NCI-H1436 (cell line): ENCODE measurements around the gene WDR35.
"Not testable (repeated sequence)": the region's sequence is repeated elsewhere in the genome, so short reads cannot be mapped to it uniquely, and the experiment has no call there.

ENCODE experiments used
- DNase-seq: peaks from one replicate; lab custom pipeline; 2025; lab: John Stamatoyannopoulos, UW

Gene WDR35

GRCh38 chr2:19942199-19942598 is 47.7 kb downstream of the WDR35 start:
- no peak for DNase-seq

DNA sequence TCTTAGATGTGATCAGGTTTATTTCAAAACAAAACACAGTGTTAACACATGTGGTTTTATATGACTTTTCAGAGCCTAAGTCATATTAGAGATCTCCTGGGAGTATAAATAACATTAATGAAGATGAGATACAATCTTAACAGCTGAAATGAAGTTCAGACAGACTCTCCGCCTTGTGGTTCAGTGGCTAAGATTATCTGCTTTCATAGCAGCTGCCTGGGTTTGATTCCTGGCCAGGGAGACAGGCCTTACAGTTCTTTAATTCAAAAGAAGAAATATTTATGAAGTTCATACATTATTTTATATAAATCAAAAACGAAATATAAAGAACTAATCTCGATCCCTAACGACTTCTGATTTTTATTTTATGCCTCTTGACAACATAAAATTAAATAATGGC is 52.9 kb downstream of the WDR35 start:
- DNase-seq = no peak

DNA sequence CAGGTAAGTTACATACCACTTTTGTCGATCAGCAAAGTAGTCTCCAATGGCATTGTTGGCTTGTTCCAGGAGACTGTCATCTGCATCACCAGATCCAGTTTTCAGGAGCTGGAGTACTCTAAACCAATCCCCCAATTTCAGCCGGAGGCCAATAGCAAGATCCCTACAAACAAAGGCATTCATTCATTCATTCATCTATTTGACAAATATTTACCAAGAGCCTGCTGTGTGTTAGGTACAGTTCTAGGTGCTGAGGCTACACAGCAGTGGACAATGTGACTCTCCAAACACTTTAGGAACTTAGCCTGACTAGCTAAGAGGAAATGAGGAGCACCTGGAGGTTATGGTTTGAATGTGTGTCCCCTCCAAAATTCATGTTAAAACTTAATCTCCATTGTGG is 53.7 kb downstream of the WDR35 start:
- no peak for DNase-seq

DNA sequence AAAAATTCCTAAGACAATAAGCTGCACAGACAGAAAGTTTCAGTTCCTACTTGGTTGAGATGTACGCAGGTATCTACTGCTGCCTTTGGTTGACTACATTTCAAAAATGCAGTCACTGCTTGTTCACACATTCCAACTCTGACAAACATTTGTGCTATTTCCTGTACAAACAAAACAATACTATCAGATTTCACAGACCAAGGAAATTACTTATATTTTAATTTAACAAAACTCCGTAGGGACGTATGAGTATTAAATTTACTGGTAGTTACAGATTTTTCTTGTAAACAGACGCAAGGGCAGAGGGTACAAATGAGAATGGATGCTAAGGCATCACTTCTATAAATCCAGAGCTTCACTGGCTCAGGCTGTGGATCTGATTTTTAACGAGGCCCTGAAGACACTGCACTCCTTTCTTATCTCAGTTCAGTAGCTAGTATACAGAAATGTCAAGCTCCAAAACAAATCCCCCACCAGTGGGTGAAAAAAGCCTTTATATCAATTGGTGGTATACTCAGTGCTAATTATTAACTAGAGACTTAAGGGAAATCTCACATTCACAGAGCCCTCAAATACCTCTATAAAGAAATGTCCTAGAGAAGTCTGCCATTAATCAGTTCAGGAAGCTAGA is 56.4 kb downstream of the WDR35 start:
- no peak for DNase-seq

DNA sequence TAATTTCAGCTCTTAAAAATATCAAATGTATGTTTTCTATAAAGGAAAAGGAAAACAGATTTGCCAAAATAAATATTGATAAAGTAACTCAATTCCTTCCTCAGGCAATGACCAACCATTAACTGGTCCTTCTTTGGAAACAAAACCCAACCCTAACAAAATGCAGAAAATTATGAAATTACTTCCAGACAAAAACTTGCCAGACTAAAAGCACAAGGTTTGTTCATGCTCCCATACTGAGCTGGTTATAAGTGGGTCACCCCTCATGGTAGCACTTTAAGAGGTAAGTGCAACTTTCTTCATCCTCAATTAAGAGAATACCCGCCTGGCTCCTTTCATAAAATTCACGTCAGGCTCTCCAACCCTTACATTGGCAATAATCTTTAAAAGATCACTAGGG is 57.0 kb downstream of the WDR35 start:
- DNase-seq = no peak

GRCh38 chr2:19929226-19929625 is 60.7 kb downstream of the WDR35 start:
- no peak for DNase-seq

DNA sequence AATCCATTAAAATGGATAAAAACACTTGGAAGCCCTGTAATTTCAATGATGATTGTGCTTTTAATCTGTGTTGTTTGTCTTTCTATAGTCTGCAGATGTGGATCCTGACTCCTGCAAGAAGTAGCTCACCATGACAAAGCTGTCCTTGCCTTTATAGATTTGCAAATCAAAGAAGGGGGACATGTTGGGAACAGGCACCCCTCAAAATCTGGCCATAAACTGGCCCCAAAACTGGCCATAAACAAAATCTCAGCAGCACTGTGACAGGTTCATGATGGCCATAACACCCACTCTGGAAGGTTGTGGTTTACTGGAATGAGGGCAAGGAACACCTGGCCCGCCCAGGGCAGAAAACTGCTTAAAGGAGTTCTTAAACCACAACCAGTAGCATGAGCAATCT is 62.1 kb downstream of the WDR35 start:
- not testable (repeated sequence) for DNase-seq

DNA sequence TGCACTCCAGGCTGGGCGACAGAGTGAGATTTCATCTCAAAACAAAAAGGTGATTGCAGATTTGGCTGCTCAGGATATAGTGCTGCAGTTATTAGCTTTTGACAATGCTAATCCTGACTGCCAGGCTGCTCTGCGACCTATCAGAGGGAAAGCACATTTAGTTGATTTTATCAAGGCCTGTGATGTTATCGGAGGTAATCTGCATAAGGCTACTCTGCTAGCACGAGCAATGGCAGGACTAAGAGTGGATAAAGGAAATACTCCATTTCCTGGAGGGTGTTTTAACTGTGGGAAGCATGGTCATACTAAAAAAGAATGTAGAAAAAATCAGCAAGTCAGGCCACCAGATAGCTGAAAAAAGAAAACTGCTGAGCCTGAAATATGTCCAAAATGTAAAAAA is 65.4 kb downstream of the WDR35 start:
- DNase-seq = not testable (repeated sequence)

DNA sequence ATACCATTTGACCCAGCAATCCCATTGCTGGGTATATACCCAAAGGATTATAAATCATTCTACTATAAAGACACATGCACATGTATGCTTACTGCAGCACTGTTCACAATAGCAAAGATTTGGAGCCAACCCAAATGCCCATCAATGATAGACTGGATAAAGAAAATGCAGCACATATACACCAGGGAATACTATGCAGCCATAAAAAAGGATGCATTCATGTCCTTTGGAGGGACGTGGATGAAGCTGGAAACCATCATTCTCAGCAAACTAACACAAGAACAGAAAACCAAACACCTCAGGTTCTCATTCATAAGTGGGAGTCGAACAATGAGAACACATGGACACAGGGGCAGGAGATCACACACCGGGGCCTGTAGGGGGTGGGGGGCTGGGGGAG is 67.7 kb downstream of the WDR35 start:
- DNase-seq = not testable (repeated sequence)

DNA sequence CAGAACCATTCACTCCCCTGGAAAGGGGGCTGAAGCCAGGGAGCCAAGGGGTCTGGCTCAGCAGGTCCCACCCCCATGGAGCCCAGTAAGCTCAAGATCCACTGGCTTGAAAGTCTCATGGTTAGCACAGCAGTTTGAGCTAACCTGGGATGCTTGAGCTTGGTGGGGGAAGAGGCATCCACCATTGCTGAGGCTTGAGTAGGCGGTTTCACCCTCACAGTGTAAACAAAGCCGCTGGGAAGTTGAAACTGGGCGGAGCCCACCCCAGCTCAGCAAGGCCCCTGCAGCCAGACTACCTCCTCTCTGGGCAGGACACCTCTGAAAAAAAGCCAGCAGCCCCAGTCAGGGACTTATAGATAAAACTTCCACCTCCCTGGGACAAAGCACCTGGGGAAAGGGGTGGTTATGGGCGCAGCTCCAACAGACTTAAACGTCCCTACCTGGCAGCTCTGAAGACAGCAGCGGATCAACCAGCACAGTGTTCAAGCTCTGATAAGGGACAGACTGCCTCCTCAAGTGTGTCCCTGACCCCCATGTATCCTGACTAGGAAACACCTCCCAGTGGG is 73.4 kb downstream of the WDR35 start:
- DNase-seq = no peak

DNA sequence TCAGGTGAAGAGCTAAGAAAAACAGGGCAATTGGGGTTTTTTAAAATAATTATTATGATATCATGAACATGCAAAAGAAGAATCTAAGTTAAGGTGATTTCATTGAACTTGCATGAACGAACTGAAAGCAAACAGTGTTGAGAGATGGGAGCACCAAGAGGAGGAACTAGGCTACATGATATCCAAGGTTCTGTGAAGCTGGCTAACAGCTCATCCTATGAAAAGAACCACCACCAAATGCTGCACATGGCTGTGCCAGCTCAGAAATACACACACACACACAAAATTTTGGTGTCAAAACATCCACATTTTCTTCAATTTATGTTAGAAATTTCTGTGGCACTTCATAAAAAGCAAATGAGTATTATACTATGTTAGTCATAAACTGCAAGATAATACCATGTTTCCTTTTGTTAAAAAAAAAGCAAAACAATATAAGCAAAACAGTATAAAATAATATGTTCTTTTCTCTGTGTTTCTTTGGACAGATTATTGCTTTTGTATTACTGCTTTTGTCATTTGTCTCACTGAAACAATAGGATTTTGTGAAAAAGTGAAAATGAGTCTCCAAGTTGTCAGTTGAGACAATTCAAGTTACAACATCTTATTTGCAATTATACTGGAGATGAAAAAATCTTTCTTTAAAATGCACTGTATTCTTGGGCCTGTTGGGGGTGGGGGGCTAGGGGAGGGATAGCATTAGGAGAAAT is 75.5 kb downstream of the WDR35 start:
- no peak for DNase-seq

GRCh38 chr2:19911808-19912509 is 77.9 kb downstream of the WDR35 start:
- DNase-seq = no peak

GRCh38 chr2:19902216-19902740 is 87.6 kb downstream of the WDR35 start:
- DNase-seq = no peak

GRCh38 chr2:19901442-19902215 is 88.3 kb downstream of the WDR35 start, which contains the start of gene TTC32:
TTC32 (minus strand) TSS chr2:19901983; CDS start chr2:19901854, 129 bp downstream.
- DNase-seq = peak; percentile 85

- no peak for DNase-seq
Observed at GRCh38 chr2:19900931-19901441, 88.9 kb downstream of the WDR35 start.

DNA sequence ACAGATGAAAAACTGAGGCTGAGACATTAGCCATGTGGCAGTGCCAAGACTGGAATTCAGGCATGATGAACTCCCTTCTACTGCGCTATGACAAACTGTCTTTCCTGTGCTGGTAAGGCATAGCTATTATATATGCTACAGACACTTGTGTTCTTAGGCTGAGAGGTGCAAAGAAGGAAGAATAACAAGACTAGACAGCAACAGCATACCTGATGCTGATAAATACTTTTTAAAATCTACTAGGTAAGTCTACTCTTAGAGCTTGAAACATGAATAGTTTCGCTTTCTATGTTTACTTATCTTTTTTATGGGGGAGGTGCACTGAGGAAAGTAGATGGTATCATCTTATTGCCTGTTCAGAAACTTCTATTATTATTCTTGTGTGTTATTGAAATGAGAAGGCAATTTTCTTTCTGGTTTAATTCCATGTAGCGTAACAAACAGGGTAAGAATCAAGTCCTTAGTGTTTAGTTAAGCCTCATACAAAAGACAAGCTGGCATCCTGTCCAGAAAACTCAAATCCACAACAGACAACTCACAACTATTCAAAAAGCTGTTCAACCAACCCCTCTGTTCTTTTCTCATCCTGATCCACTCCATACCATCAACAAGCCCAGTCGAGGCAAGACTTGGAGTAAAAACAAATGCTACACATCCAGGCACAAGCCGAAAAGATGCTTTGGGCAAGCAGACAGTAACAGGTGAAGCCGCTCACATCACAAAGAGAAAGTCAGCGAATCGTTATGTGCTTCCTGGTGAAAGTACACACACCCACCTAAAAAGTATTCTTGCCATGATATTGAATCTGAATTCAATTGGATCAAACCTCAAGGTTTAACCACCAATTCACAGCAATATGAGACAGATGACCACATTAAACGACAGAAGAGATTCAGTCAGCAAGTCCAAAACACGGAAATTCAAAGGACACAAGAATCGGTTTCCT is 89.6 kb downstream of the WDR35 start:
- DNase-seq = no peak

GRCh38 chr2:19898592-19899329 is 91.1 kb downstream of the WDR35 start:
- no peak for DNase-seq

DNA sequence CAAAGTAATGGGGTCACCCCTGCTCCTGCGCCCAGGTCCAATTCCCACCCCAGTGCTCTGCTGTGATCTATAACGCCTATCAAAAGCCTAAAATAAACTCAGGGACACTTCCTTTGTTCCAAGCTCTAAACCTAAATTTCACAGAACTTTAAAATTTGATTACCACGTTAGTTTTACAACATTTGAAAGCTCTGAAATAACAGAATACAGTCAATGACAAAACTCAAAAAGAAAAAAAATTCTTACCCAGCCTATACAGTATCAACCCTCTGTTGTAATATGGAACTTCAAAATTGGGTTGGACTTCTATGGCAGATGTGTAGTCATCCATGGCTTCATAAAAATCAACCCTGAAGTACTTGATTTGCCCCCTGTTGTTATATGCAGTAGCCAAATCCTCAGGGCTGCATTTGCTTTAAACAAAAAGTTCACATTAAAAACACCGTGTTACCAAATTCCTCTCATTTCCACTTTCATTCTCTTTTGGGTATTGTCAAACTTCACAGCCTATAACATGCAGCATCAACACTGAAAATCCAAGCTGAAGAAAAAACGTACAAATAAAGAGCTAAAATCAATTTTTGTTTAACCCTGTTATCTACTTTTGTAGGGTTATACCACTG is 92.2 kb downstream of the WDR35 start:
- no peak for DNase-seq

DNA sequence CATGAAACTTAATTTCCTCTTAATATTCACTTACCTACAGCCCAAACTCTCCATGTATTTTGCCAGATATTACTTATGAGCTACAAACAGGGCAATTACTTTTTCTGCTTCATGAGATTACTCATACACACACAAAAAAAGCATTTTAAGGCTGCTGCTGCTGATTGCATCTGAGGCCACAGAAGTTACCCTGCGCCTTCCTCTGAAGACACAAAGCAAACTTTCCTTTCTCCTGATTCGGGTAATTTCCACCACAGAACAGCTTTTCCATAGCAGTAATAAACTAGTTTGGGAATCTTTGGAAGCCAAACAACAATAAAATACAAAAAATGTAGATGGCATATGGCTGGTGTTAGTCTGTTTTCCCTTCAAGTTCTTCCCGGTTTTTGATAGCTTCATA is 94.4 kb downstream of the WDR35 start:
- DNase-seq = no peak
